GM23338 (cell line): ENCODE results near the gene ATCAY. TPM values are rescaled to one million over a fixed set of nuclear protein-coding genes. Genes with fewer than 3 reads are reported as not detected.

Source experiments
- ATAC-seq: fragments of 200-7000 bp; cut with Tn5 transposase; 3 replicates; pipeline ENCODE4 v1.9.1; 2020
- DNase-seq: peaks from one replicate; pipeline ENCODE4 v3.0.0-alpha.2; 2015; ENCODE audit warnings: low spot score
- H2AFZ ChIP-seq: fragments of 200-600 bp; sonication (generic); 2 replicates; pipeline ENCODE4 v1.8.0; 2016; ENCODE audit warnings: antibody characterized with exemption, mild to moderate bottlenecking, moderate library complexity
- H3F3A ChIP-seq: fragments of 200-600 bp; sonication (generic); replicated peaks from 2 replicates; pipeline ENCODE4 v1.8.0; 2017; ENCODE audit warnings: antibody characterized with exemption, mixed run types, low read depth
- H3K27ac ChIP-seq: fragments of 200-600 bp; sonication (generic); 2 replicates; pipeline ENCODE4 v1.6.1; 2016; ENCODE audit warnings: low read depth
- H3K27me3 ChIP-seq: fragments of 200-600 bp; sonication (generic); 2 replicates; pipeline ENCODE4 v1.8.0; 2016; ENCODE audit warnings: mild to moderate bottlenecking, mixed run types, moderate library complexity; ENCODE audit not compliant: insufficient read depth
- H3K36me3 ChIP-seq: fragments of 200-600 bp; sonication (generic); 2 replicates; pipeline ENCODE4 v1.8.0; 2016; ENCODE audit warnings: mild to moderate bottlenecking; ENCODE audit not compliant: insufficient read depth
- H3K4me1 ChIP-seq: fragments of 200-600 bp; sonication (generic); 2 replicates; pipeline ENCODE4 v1.8.0; 2016; ENCODE audit warnings: mild to moderate bottlenecking, moderate library complexity; ENCODE audit not compliant: insufficient read depth
- H3K4me2 ChIP-seq: fragments of 200-600 bp; sonication (generic); 2 replicates; pipeline ENCODE4 v1.7.1; 2017; ENCODE audit warnings: mixed run types
- H3K4me3 ChIP-seq: fragments of 200-600 bp; sonication (generic); 2 replicates; pipeline ENCODE4 v1.6.1; 2016; ENCODE audit warnings: mixed run types
- H3K79me2 ChIP-seq: fragments of 200-600 bp; sonication (generic); replicated peaks from 2 replicates; pipeline ENCODE4 v1.8.0; 2017; ENCODE audit warnings: mild to moderate bottlenecking; ENCODE audit not compliant: insufficient read depth
- H3K9me2 ChIP-seq: fragments of 200-600 bp; sonication (generic); 2 replicates; pipeline ENCODE4 v1.8.0; 2017; ENCODE audit not compliant: insufficient read depth
- H4K20me1 ChIP-seq: fragments of 200-600 bp; sonication (generic); replicated peaks from 2 replicates; pipeline ENCODE4 v1.8.0; 2017; ENCODE audit warnings: mild to moderate bottlenecking; ENCODE audit not compliant: insufficient read depth
- H3K27ac Mint-ChIP-seq: 2 replicates; pipeline ENCODE4 v1.8.0; 2020; ENCODE audit warnings: inconsistent platforms, mild to moderate bottlenecking, moderate library complexity, mixed read lengths
- H3K27me3 Mint-ChIP-seq: 3 replicates; pipeline ENCODE4 v1.8.0; 2022; ENCODE audit warnings: low read depth, mild to moderate bottlenecking, moderate library complexity, mixed read lengths, inconsistent platforms; ENCODE audit not compliant: insufficient read depth, poor library complexity
- H3K36me3 Mint-ChIP-seq: 3 replicates; pipeline ENCODE4 v1.8.0; 2021; ENCODE audit warnings: low read depth, mild to moderate bottlenecking, inconsistent platforms, moderate library complexity, mixed read lengths
- H3K4me1 Mint-ChIP-seq: 3 replicates; pipeline ENCODE4 v1.8.0; 2020; ENCODE audit warnings: mild to moderate bottlenecking, inconsistent platforms, mixed read lengths
- H3K4me3 Mint-ChIP-seq: 3 replicates; pipeline ENCODE4 v1.8.0; 2021; ENCODE audit warnings: moderate library complexity, mild to moderate bottlenecking, inconsistent platforms, mixed read lengths
- H3K9me3 Mint-ChIP-seq: 3 replicates; pipeline ENCODE4 v1.8.0; 2020; ENCODE audit warnings: moderate library complexity, mild to moderate bottlenecking, inconsistent platforms, mixed read lengths
- CREB1 ChIP-seq: fragments of 250-450 bp; sonication (Bioruptor Pico); IDR thresholded peaks from 2 replicates; pipeline ENCODE4 v1.5.0; 2020; ENCODE audit warnings: low read depth, mild to moderate bottlenecking, moderate library complexity
- ETS1 ChIP-seq: IDR thresholded peaks from 2 replicates; pipeline ENCODE4 v1.6.1; 2016; ENCODE audit warnings: antibody characterized with exemption
- EZH2phosphoT487 ChIP-seq: fragments of 200-600 bp; sonication (generic); IDR thresholded peaks from one replicate; pipeline ENCODE4 v1.8.1; 2018; ENCODE audit warnings: antibody characterized with exemption; ENCODE audit not compliant: unreplicated experiment
- JUNB ChIP-seq: IDR thresholded peaks from one replicate; pipeline ENCODE4 v1.6.1; 2016; ENCODE audit warnings: antibody characterized with exemption; ENCODE audit not compliant: unreplicated experiment
- POLR2AphosphoS5 ChIP-seq: IDR thresholded peaks from 2 replicates; pipeline ENCODE4 v1.6.1; 2016; ENCODE audit warnings: antibody characterized with exemption, low read depth
- REST ChIP-seq: IDR thresholded peaks from one replicate; pipeline ENCODE4 v1.6.1; 2018; ENCODE audit warnings: antibody characterized with exemption; ENCODE audit not compliant: unreplicated experiment
- ZNF462 ChIP-seq: fragments of 250-450 bp; sonication (Bioruptor Pico); IDR thresholded peaks from 2 replicates; pipeline ENCODE4 v1.5.0; 2020; ENCODE audit warnings: mild to moderate bottlenecking, moderate library complexity
- polyA plus RNA-seq: library from polyadenylated mRNA; unstranded; fragments of >200 nt; fragmentation: Nextera tagmentation; extraction: Ambion mirVana; gene quantifications from 2 replicates; pipeline ENCODE4 v1.2.1, GENCODE V29; 2016
- total RNA-seq: library from RNA; depleted of rRNA; stranded (reverse); fragments of >200 nt; shearing (Covaris generic); gene quantifications from 2 replicates; pipeline ENCODE4 v1.2.3, GENCODE V29; 2014

Gene ATCAY
- total and polyA plus RNA-seq, 2 experiments from 2014 or later, result 16.9 to 45.7 TPM

GRCh38 chr19:3975637-3976087 lies 95.2 kb downstream of the ATCAY start:
- Histone ChIP-seq H3K79me2 (peaks cover 31% of the 10 kb centered on the region), H3K4me1 (no peaks in the 10 kb centered on the region; the same call in 1 of the 2 replicates), H4K20me1 (peaks cover 30% of the 10 kb centered on the region), H2AFZ (no peak overlapping the region), H3K27ac (peak overlapping the region; percentile 87; the same call in 1 of the 2 replicates), H3K4me2 (no peak overlapping the region), H3K4me3 (no peak overlapping the region), H3K9me2 (no peaks in the 10 kb centered on the region), H3K27me3 (no peaks in the 10 kb centered on the region), H3F3A (peaks cover 68% of the 10 kb centered on the region), H3K36me3 (peaks cover 44% of the 10 kb centered on the region)
- ATAC-seq (no peak), DNase-seq (peak; percentile 22)
- H3K9me3 Mint-ChIP-seq, result no peaks in the 10 kb centered on the region; the same call in 2 of the 3 replicates
- TF ChIP-seq CREB1 (CRISPR knock-in tag) (no peak), POLR2AphosphoS5 (peak; percentile 33), ETS1 (no peak), EZH2phosphoT487 (no peak)
- peaks cover 27% of the 10 kb centered on the region for H3K27me3 Mint-ChIP-seq
- no peak overlapping the region for H3K27ac Mint-ChIP-seq
- peaks cover 5% of the 10 kb centered on the region; the same call in 2 of the 3 replicates for H3K4me1 Mint-ChIP-seq
- H3K36me3 Mint-ChIP-seq, result peaks cover 64% of the 10 kb centered on the region
- 0 out of 3 replicates have a peak overlapping the region, but pooled peaks have one; percentile 16 for H3K4me3 Mint-ChIP-seq

GRCh38 chr19:3976495-3977241 lies 96.2 kb downstream of the ATCAY start:
- no peak overlapping the region for H3K4me3 ChIP-seq
- Mint-ChIP-seq H3K4me1 (peaks cover 5% of the 10 kb centered on the region; the same call in 2 of the 3 replicates), H3K9me3 (no peaks in the 10 kb centered on the region), H3K36me3 (peaks cover 72% of the 10 kb centered on the region), H3K4me3 (no peak overlapping the region), H3K27ac (no peak overlapping the region; the same call in 1 of the 2 replicates), H3K27me3 (peaks cover 20% of the 10 kb centered on the region)
- H3K27me3 ChIP-seq, result no peaks in the 10 kb centered on the region
- peaks cover 55% of the 10 kb centered on the region for H3K36me3 ChIP-seq
- peak; percentile 7 for DNase-seq
- no peak for ATAC-seq
- no peaks in the 10 kb centered on the region; the same call in 1 of the 2 replicates for H3K4me1 ChIP-seq
- no peak overlapping the region for H2AFZ ChIP-seq
- peaks cover 40% of the 10 kb centered on the region for H4K20me1 ChIP-seq
- H3F3A ChIP-seq, result peaks cover 75% of the 10 kb centered on the region
- H3K79me2 ChIP-seq, result peaks cover 40% of the 10 kb centered on the region
- H3K9me2 ChIP-seq, result no peaks in the 10 kb centered on the region
- H3K27ac ChIP-seq, result peak overlapping the region; percentile 55
- H3K4me2 ChIP-seq, result no peak overlapping the region
- TF ChIP-seq EZH2phosphoT487 (no peak), REST (no peak), ZNF462 (CRISPR knock-in tag) (no peak), CREB1 (CRISPR knock-in tag) (no peak), ETS1 (no peak), JUNB (no peak)
